Stimulated activated CD4-positive, alpha-beta T cell treated with anti-CD3 and anti-CD28 coated beads, Interleukin-15, amount 100 ng/mL, for 24 hours (primary cell): Measurements from ENCODE around the gene REXO5.
"Not testable (repeated sequence)": the region's sequence is repeated elsewhere in the genome, so short reads cannot be mapped to it uniquely, and the experiment has no call there.

ENCODE experiments used
- DNase-seq: peaks from one replicate; pipeline ENCODE4 v3.0.0-alpha.2; 2020

REXO5 gene

DNA sequence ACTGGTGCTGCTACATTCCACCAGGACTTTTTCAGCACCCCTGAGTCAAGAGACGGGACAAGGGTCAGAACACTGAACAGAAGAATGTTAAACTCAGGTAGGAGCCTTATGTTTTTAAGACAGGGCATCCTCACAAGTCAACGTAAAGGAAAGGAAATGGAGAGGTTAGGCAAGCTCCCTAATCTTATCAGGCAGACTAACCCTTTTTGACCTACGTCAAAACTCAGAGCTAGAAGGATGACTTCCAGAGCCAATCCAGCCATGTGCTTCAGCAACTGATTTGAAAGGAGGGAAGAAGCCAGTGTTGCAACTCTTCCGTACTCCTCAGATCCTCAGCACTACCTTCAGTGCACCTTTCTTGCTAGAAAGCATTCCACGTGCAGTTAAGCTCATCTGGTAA lies 46.8 kb downstream of the REXO5 start:
- DNase-seq: no peak

DNA sequence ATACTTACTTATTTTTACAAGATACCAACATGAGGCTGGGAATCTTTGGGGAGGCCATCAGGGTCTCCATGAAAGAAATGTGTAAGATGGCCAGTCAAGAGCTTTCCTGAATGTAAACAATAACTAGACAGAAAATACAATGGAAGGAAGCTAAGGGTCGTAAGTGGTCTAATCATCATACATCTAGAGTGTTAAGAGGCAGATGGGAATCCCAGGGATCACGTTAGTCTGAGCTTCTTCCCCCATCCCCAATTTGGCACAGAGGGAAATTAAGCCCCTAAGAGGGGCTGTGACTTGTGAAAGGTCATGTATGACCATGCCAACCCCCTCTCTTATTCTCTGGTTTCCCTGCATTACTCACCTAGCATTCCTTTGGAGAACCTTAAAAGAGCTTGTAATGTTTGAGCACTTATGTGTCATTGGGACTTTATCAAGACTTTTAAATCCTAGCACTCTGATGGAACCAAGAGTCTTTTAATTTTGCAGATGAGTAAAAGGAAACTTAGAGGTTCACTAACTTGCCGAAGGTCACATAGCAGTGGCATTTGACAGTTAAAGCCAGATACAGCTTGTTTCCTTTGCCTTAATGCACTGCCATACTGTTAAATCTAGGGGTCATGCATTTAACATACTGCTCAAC lies 47.8 kb downstream of the REXO5 start:
- DNase-seq: no peak

GRCh38 chr16:20854963-20855362 lies 48.6 kb downstream of the REXO5 start:
- no peak for DNase-seq

DNA sequence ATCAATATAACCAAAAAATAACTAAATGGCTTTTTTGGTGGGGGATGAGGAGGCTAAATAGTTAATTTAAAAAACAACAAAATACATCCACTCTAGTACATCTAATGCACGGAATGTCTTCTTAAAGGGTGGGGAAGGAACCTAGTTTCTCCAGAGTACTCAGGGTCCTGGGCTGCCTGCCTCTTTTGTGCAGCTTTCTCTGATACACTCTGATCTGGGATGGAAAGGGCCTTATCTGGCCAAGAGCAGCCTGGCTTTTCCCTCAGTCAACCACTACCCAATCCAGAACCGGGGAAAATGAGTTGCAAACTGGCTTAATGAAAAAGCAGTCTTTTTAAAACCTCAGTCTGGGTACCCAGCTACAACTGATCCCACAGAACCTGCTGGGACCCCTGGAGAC lies 51.0 kb downstream of the REXO5 start:
- no peak for DNase-seq

- DNase-seq: no peak
Measured at GRCh38 chr16:20859229-20859628, 52.9 kb downstream of the REXO5 start.

- no peak for DNase-seq
Measured at GRCh38 chr16:20859699-20860098, 53.4 kb downstream of the REXO5 start.

- DNase-seq: no peak
Measured at GRCh38 chr16:20860361-20860760, 54.0 kb downstream of the REXO5 start.

- not testable (repeated sequence) for DNase-seq
Measured at GRCh38 chr16:20860995-20861394, 54.7 kb downstream of the REXO5 start.

- no peak for DNase-seq
Measured at GRCh38 chr16:20862162-20862960, 56.0 kb downstream of the REXO5 start.

DNA sequence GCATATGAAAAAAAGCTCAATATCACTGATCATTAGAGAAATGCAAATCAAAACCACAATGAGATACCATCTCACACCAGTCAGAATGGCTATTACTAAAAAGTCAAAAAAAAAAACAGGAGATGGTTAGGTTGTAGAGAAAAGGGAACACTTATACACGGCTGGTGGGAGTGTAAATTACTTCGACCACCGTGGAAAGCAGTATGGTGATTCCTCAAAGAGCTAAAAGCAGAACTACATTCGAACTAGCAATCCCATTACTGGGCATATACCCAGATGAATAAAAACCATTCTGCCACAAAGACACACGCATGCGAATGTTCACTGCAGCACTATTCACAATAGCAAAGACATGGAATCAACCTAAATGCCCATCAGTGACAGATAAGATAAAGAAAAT lies 58.0 kb downstream of the REXO5 start:
- DNase-seq: not testable (repeated sequence)

DNA sequence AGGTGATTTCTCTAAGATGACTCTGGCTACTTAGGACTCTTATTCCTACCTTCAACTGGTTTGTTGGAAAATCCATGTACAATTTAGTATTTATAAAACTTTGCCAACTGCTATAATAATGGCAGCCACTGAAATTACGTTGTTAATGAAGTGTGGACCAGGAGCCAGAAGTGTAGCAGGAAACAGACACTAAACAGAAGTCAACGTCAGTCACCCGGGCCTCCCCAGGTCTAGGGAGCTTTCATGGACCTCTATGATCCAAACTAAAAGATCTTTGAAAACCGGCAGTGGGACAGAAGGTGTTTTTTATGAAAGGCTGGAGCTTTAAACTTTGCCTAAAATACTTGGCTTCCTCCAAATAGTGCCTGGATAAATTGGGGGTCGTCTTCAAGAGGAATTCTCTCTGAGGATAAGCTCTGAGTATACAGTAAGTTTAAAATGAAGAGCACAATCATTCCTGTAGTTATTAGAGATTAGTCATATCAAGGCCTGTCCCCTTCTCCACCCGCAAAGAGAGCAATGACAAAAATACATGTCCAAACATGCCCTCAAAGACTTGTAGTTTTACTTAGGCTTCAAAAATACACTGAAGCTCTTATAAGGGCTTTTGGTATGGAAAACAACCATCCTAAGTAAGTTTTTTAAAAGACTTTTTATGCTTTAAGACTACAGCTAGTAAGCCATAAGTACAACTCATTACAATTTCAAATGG lies 59.2 kb downstream of the REXO5 start:
- DNase-seq: no peak

- no peak for DNase-seq
Measured at GRCh38 chr16:20866145-20866772, 59.9 kb downstream of the REXO5 start.

- no peak for DNase-seq
Measured at GRCh38 chr16:20866801-20867200, 60.5 kb downstream of the REXO5 start.

DNA sequence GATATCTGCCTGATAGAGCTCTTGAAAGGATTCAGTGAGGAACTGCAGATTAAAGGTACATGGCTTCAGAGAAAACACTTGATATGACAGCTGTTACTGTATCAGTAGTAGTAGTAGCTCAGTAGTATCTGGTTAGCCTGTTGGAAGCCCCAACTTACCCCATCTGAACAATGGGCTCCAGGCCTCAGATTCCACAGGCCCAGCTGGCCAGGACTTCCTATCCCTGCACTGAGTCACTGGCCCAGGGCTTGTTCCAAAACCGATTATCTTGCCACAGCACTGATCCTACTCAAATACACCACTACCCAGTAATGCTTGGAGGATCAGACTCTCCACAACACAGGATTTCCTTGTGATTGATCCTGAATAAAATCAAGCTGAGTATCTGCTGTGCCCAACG lies 61.3 kb downstream of the REXO5 start:
- DNase-seq: no peak

- DNase-seq: no peak
Measured at GRCh38 chr16:20868890-20869289, 62.6 kb downstream of the REXO5 start.

- no peak for DNase-seq
Measured at GRCh38 chr16:20870122-20870820, 63.9 kb downstream of the REXO5 start.

DNA sequence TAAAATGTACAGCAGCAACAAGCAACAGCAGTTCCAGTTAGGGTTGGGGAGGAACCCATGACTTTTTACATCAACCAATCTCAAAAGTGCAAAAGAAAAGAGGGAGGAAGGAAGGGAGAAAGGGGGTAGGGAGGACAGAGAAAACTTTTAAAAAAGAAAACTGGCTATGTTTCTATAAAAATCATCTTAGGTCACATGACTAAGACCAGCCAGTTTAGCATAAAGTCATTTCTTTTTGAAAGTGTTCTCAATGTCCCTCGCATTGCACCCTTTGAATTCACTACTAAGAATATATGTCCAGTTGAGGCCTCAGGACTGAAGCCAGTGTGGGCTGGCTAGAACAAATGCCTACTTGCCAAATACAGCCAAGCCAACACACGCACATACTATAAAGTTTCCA lies 64.9 kb downstream of the REXO5 start:
- DNase-seq: no peak

- DNase-seq: no peak
Measured at GRCh38 chr16:20871941-20872815, 65.9 kb downstream of the REXO5 start.

- DNase-seq: no peak
Measured at GRCh38 chr16:20873331-20873730, 67.0 kb downstream of the REXO5 start.

DNA sequence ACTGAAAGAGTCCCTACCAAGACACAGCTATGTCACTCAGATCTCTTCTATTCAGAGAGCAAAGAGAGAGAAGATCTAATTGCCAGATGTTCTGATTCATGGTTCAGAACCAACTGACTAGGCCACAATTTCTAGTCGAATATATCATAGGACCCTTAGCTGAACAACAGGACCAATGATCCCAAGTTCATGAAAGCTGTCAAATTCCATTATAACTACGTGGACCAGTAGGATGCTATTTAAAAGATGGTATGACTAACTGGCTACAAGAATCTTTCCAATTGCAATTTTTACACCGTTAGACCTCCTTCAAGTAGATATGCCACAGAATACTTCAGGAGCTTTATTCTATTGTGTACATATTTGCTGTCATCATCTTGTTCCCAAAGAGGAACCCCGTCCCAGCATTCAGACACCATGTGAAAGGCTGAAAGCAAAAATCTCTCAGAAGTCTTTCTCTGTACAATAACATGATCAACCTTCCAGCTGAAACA lies 67.8 kb downstream of the REXO5 start:
- no peak for DNase-seq

- no peak for DNase-seq
Measured at GRCh38 chr16:20875355-20875650, 69.0 kb downstream of the REXO5 start.

DNA sequence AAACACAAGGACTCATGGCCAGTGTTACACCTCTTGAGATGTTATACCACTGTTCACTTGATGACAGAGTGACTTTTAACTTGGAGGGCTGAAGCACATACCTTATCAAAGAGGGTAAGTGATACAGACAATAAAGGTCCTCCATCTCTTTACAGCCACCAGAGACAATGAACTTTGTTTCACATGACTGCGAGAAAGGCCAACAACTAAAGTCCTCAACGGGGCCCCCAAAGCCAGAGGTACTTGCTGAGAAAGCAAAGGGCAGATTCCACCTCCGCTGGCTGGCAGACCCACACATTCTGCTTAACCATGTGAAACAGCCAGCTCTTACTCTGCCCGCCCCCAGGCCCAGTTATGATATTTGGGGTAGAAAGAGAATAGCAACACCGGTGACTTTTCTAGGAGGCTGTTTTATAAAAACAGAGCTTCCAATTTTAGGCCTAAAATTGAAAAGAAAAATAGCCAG lies 72.4 kb downstream of the REXO5 start:
- DNase-seq: peak; percentile 14
